ENCODE results near the gene FLYWCH1.

Gene FLYWCH1

GRCh38 chr16:2899564-2900072, 12.1 kb upstream of the FLYWCH1 start:
- no peak for DNase-seq

- no peak for DNase-seq
These were observed 11.1 kb upstream of the FLYWCH1 start for GRCh38 chr16:2900526-2901075.

GRCh38 chr16:2902337-2903130, 9.2 kb upstream of the FLYWCH1 start:
- DNase-seq = no peak

- peak; percentile 79 to 83 for DNase-seq
These were observed 7.4 kb upstream of the FLYWCH1 start for GRCh38 chr16:2904100-2904921.

GRCh38 chr16:2904922-2905240, 6.8 kb upstream of the FLYWCH1 start:
- DNase-seq = no peak

GRCh38 chr16:2905241-2905987, 6.3 kb upstream of the FLYWCH1 start:
- DNase-seq = peak; percentile 99 to 100

- DNase-seq = no peak
These were observed 5.7 kb upstream of the FLYWCH1 start for GRCh38 chr16:2905988-2906387.

GRCh38 chr16:2907084-2907753, 4.5 kb upstream of the FLYWCH1 start:
- DNase-seq = peak; percentile 45 to 56

GRCh38 chr16:2910441-2910969, 1.2 kb upstream of the FLYWCH1 start:
- DNase-seq = no peak

- peak; percentile 41 to 51 for DNase-seq
These were observed 834 bp downstream of the FLYWCH1 start for GRCh38 chr16:2912330-2913199.

- DNase-seq = no peak
These were observed 1.9 kb downstream of the FLYWCH1 start for GRCh38 chr16:2913603-2914002.

GRCh38 chr16:2914233-2914632, 2.5 kb downstream of the FLYWCH1 start:
- DNase-seq = no peak

GRCh38 chr16:2915196-2915929, 3.6 kb downstream of the FLYWCH1 start:
- DNase-seq = no peak

- peak; percentile 59 to 73 for DNase-seq
These were observed 8.0 kb downstream of the FLYWCH1 start for GRCh38 chr16:2919511-2920255.

- DNase-seq = no peak
These were observed 11.8 kb downstream of the FLYWCH1 start for GRCh38 chr16:2923481-2923880.

- DNase-seq = no peak
These were observed 13.4 kb downstream of the FLYWCH1 start for GRCh38 chr16:2924901-2925755.

- DNase-seq = no peak
These were observed 14.4 kb downstream of the FLYWCH1 start for GRCh38 chr16:2925951-2926649.

- no peak for DNase-seq
These were observed 14.9 kb downstream of the FLYWCH1 start for GRCh38 chr16:2926650-2926999.
